ENCODE data around the gene CSTA. TPM values are rescaled to one million over a fixed set of nuclear protein-coding genes. Genes with fewer than 3 reads are reported as not detected.
"Not testable (repeated sequence)": the region's sequence is repeated elsewhere in the genome, so short reads cannot be mapped to it uniquely, and the experiment has no call there.

The CSTA gene
- total RNA-seq, 3 donors from 2014 or later (not counting 1 experiment from before 2014, with no cell fraction given), result 3.1 to 7.8 (median 4.0) TPM

GRCh38 chr3:122362026-122362425 is 37.0 kb downstream of the CSTA start:
- Histone ChIP-seq H3K4me1 (ENCODE audit: control insufficient read depth, insufficient read depth, low read length) (no peaks in the 10 kb centered on the region), H3K27me3 (ENCODE audit: control insufficient read depth, insufficient read depth, low read length) (no peaks in the 10 kb centered on the region), H3K9me3 (ENCODE audit: control insufficient read depth, insufficient read depth, low read length) (no peaks in the 10 kb centered on the region), H3K36me3 (ENCODE audit: control insufficient read depth, insufficient read depth, low read length) (peaks cover 32% of the 10 kb centered on the region), H3K27ac (ENCODE audit: low read length) (no peak overlapping the region), H3K4me3 (ENCODE audit: low read length) (no peak overlapping the region)
- no peaks in the 10 kb centered on the region for H3K9me3 Mint-ChIP-seq
- WGBS (ENCODE audit: insufficient coverage), result 100% methylated on average over 2 of the region's 2 CpGs
- TF ChIP-seq CTCF (IDR thresholded peaks at IDR 0.05), result no peak
- ATAC-seq (no peak), DNase-seq (no peak)
- H3K4me3 Mint-ChIP-seq, result no peak overlapping the region
- no peak overlapping the region for H3K27ac Mint-ChIP-seq
- peaks cover 11% of the 10 kb centered on the region for H3K36me3 Mint-ChIP-seq
- no peaks in the 10 kb centered on the region for H3K4me1 Mint-ChIP-seq
- H3K27me3 Mint-ChIP-seq (ENCODE audit: low read depth in 2 of 2), result no peaks in the 10 kb centered on the region
- intact Hi-C loops (cut with micrococcal nuclease), result no loop called here

- Histone ChIP-seq H3K4me1 (ENCODE audit: control insufficient read depth, insufficient read depth, low read length) (no peaks in the 10 kb centered on the region), H3K36me3 (ENCODE audit: control insufficient read depth, insufficient read depth, low read length) (peaks cover 45% of the 10 kb centered on the region), H3K4me3 (ENCODE audit: low read length) (no peak overlapping the region), H3K27me3 (ENCODE audit: control insufficient read depth, insufficient read depth, low read length) (no peaks in the 10 kb centered on the region), H3K9me3 (ENCODE audit: control insufficient read depth, insufficient read depth, low read length) (no peaks in the 10 kb centered on the region), H3K27ac (ENCODE audit: low read length) (no peak overlapping the region)
- Mint-ChIP-seq H3K27me3 (ENCODE audit: low read depth in 2 of 2) (no peaks in the 10 kb centered on the region), H3K36me3 (peaks cover 11% of the 10 kb centered on the region), H3K4me1 (no peaks in the 10 kb centered on the region), H3K27ac (no peak overlapping the region), H3K9me3 (no peaks in the 10 kb centered on the region), H3K4me3 (no peak overlapping the region)
- 50% methylated on average over 2 of the region's 2 CpGs for WGBS (ENCODE audit: insufficient coverage)
- DNase-seq (no peak), ATAC-seq (no peak)
- no peak for TF ChIP-seq CTCF (IDR thresholded peaks at IDR 0.05)
- intact Hi-C loops (cut with micrococcal nuclease), result no loop called here
Measured at GRCh38 chr3:122364490-122364889, 39.4 kb downstream of the CSTA start.

GRCh38 chr3:122365073-122365472 is 40.0 kb downstream of the CSTA start:
- peaks cover 51% of the 10 kb centered on the region for H3K36me3 ChIP-seq (ENCODE audit: control insufficient read depth, insufficient read depth, low read length)

GRCh38 chr3:122365582-122366378 is 40.7 kb downstream of the CSTA start:
- H3K9me3 Mint-ChIP-seq; H3K4me1 Mint-ChIP-seq; H3K27ac Mint-ChIP-seq; ATAC-seq; H3K4me3 Mint-ChIP-seq; H3K27me3 Mint-ChIP-seq (ENCODE audit: low read depth in 2 of 2); H3K9me3 ChIP-seq (ENCODE audit: control insufficient read depth, insufficient read depth, low read length); intact Hi-C loops (cut with micrococcal nuclease); DNase-seq; H3K4me3 ChIP-seq (ENCODE audit: low read length); H3K27me3 ChIP-seq (ENCODE audit: control insufficient read depth, insufficient read depth, low read length); H3K4me1 ChIP-seq (ENCODE audit: control insufficient read depth, insufficient read depth, low read length); H3K27ac ChIP-seq (ENCODE audit: low read length): not testable (repeated sequence)
- H3K36me3 Mint-ChIP-seq, result peaks cover 11% of the 10 kb centered on the region
- WGBS (ENCODE audit: insufficient coverage), result 82% methylated on average over 8 of the region's 10 CpGs
- peaks cover 54% of the 10 kb centered on the region for H3K36me3 ChIP-seq (ENCODE audit: control insufficient read depth, insufficient read depth, low read length)

More at GRCh38 chr3:122365073-122365472, 40.0 kb downstream of the CSTA start:
- Histone ChIP-seq H3K4me3 (ENCODE audit: low read length) (no peak overlapping the region), H3K27ac (ENCODE audit: low read length) (no peak overlapping the region), H3K4me1 (ENCODE audit: control insufficient read depth, insufficient read depth, low read length) (no peaks in the 10 kb centered on the region), H3K9me3 (ENCODE audit: control insufficient read depth, insufficient read depth, low read length) (no peaks in the 10 kb centered on the region), H3K27me3 (ENCODE audit: control insufficient read depth, insufficient read depth, low read length) (no peaks in the 10 kb centered on the region)
- ATAC-seq, result no peak
- H3K4me3 Mint-ChIP-seq, result no peak overlapping the region
- H3K9me3 Mint-ChIP-seq, result no peaks in the 10 kb centered on the region
- H3K27ac Mint-ChIP-seq, result no peak overlapping the region
- TF ChIP-seq CTCF (IDR thresholded peaks at IDR 0.05), result no peak
- no peak for DNase-seq
- 100% methylated on average over 1 of the region's 1 CpG for WGBS (ENCODE audit: insufficient coverage)
- no peaks in the 10 kb centered on the region for H3K27me3 Mint-ChIP-seq (ENCODE audit: low read depth in 2 of 2)
- intact Hi-C loops (cut with micrococcal nuclease), result no loop called here
- H3K4me1 Mint-ChIP-seq, result no peaks in the 10 kb centered on the region
- H3K36me3 Mint-ChIP-seq, result peaks cover 11% of the 10 kb centered on the region

Measured in natural killer cell (primary cell).